ENCODE results near the gene LAMA2.

DNA sequence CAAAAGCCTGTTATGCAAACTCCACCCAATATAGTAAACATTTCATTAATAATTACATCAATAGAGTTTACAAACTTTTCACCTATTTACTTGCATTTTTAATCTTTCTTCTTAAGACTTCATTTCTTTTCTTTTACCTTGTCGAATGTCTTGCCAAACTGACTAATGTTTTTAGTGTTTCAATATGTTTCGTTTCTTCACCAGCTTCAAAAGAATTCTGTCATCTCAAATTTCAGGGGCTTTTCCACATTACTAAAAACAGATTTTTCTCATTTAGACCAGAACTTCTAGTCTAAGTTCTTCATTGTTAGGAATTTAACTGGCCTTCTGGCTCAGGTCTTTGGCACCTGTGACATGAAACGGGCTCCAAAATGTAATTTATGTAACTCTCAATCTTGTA lies 630.5 kb downstream of the LAMA2 start:
- TF ChIP-seq, protein P1, sequence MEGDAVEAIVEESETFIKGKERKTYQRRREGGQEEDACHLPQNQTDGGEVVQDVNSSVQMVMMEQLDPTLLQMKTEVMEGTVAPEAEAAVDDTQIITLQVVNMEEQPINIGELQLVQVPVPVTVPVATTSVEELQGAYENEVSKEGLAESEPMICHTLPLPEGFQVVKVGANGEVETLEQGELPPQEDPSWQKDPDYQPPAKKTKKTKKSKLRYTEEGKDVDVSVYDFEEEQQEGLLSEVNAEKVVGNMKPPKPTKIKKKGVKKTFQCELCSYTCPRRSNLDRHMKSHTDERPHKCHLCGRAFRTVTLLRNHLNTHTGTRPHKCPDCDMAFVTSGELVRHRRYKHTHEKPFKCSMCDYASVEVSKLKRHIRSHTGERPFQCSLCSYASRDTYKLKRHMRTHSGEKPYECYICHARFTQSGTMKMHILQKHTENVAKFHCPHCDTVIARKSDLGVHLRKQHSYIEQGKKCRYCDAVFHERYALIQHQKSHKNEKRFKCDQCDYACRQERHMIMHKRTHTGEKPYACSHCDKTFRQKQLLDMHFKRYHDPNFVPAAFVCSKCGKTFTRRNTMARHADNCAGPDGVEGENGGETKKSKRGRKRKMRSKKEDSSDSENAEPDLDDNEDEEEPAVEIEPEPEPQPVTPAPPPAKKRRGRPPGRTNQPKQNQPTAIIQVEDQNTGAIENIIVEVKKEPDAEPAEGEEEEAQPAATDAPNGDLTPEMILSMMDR (IDR thresholded peaks at IDR 0.05), result no peak
- no peak for TF ChIP-seq POLR2AphosphoS5 (IDR thresholded peaks at IDR 0.05; ENCODE audit: low read depth, low read length)
- TF ChIP-seq TCF7L2 (IDR thresholded peaks at IDR 0.05; ENCODE audit: low read depth, low read length), result no peak
- TF ChIP-seq, protein P2, sequence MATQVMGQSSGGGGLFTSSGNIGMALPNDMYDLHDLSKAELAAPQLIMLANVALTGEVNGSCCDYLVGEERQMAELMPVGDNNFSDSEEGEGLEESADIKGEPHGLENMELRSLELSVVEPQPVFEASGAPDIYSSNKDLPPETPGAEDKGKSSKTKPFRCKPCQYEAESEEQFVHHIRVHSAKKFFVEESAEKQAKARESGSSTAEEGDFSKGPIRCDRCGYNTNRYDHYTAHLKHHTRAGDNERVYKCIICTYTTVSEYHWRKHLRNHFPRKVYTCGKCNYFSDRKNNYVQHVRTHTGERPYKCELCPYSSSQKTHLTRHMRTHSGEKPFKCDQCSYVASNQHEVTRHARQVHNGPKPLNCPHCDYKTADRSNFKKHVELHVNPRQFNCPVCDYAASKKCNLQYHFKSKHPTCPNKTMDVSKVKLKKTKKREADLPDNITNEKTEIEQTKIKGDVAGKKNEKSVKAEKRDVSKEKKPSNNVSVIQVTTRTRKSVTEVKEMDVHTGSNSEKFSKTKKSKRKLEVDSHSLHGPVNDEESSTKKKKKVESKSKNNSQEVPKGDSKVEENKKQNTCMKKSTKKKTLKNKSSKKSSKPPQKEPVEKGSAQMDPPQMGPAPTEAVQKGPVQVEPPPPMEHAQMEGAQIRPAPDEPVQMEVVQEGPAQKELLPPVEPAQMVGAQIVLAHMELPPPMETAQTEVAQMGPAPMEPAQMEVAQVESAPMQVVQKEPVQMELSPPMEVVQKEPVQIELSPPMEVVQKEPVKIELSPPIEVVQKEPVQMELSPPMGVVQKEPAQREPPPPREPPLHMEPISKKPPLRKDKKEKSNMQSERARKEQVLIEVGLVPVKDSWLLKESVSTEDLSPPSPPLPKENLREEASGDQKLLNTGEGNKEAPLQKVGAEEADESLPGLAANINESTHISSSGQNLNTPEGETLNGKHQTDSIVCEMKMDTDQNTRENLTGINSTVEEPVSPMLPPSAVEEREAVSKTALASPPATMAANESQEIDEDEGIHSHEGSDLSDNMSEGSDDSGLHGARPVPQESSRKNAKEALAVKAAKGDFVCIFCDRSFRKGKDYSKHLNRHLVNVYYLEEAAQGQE (IDR thresholded peaks at IDR 0.05; ENCODE audit: insufficient read depth in 1 of 2, low read depth in 2 of 2, low read length in 1 of 2), result no peak
- TF ChIP-seq SIN3A (IDR thresholded peaks at IDR 0.05; ENCODE audit: borderline replicate concordance, insufficient read depth, low read depth, low read length), result no peak
